Ureter (tissue), 1 donor: ENCODE data around the gene FANCI. TPM values are rescaled to one million over a fixed set of nuclear protein-coding genes. Genes with fewer than 3 reads are reported as not detected.

Source experiments
- DNase-seq: peaks from one replicate; pipeline ENCODE4 v3.0.0-alpha.2; 2020; ENCODE audit warnings: low spot score
- total RNA-seq: library from RNA; stranded (reverse); gene quantifications from one replicate; pipeline ENCODE4 v1.2.4, GENCODE V29; 2023
- donor health status: DM: yes; HTN: yes; CAD: no.

The FANCI gene
- total RNA-seq, 1 donor from 2014 or later = 8.2 TPM

DNA sequence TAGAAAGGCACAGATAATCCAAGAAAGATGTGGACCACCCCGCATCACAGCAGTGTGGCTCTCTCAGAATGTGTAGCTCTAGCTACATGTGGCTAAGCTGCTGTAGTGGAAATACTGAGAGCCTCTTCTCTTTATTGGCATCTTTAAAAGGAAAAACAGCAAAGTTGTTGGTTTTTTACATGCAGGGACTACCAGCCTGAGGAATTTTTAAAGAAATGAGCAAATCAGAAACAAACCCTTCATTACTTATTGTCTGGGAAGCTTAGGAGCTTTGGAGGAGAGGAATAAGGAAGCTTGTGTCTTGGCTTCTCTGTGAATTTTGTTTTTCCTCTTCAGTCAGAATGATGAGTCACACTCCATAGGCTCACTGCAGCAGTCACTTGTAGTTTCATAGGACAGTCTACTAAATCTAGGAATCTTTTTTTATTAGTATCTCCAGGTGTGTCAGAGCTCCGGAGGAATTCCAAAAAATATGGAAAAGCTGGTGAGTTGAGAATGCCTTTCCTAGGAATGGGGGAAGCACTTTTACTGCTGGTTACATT, 63.3 kb downstream of the FANCI start:
- DNase-seq = no peak

GRCh38 chr15:89307791-89308190, 64.0 kb downstream of the FANCI start:
- no peak for DNase-seq

GRCh38 chr15:89308236-89308635, 64.5 kb downstream of the FANCI start:
- no peak for DNase-seq

DNA sequence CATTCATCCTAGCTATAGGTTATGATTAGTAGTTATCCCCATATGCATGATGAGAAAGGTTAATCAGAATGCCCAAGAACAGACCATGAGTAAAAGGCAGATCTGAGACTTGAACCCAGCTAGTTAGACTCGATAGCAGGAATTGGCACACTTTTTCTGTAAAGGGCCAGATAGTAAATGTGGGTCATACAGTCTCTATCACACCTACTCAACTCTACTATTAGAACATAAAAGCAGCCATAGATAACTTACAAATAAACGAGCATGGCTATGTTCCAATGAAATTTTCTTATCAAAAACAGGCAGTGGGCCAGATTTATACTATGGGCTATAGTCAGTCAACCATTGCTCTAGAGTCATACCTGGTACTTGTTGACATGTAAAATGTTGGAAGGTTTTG, 66.2 kb downstream of the FANCI start:
- no peak for DNase-seq

DNA sequence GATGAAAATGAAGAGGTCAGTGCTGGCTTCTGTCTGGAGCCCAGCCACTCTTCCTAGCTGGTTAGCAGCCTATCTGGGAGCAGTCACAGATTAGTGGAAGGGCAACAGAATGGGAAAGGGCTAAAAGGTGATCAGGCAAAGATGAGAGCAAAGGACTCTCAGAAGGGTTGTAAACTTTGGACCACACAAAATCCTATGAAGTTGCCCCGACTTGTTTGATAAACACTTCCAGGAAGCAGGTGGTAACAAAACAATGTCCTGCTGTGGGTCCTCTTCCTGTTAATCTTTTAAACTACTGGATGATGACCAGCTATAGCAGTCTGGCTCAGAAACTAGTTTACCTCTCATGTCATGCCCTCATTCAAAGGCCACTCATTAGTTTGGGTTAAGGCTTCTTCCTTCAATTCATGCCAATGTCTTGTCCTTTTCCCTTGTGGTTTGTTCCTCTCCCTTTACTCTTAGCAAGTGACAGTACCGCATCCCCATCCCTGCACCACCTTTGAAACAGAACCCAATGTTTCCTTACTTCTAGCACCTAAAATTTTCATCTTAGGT, 71.7 kb downstream of the FANCI start:
- no peak for DNase-seq

DNA sequence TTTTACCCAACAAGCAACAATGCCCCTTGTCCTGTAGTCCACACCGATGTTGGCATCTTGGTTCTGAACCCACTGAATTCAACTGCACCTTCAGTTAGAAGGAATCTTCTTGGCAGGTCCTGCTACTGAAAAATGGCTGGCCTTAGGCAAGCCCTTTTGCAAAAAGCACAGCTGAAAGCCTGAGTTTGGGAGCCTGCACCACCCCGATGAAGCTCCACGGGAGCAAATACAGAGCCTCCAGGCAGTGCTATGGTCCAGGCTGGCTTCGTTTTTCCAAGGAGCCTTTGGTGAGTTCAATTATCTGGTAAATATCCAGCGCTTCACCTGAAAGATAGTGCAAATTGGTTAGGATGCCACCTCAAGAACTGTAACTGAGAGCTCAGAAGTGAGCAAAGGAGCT, 72.7 kb downstream of the FANCI start:
- DNase-seq = no peak

GRCh38 chr15:89317186-89317720, 73.5 kb downstream of the FANCI start:
- no peak for DNase-seq

- no peak for DNase-seq
These were observed 75.9 kb downstream of the FANCI start for GRCh38 chr15:89319678-89320077.

GRCh38 chr15:89320200-89320599, 76.4 kb downstream of the FANCI start:
- no peak for DNase-seq

- DNase-seq = no peak
These were observed 78.0 kb downstream of the FANCI start for GRCh38 chr15:89321521-89322410.

DNA sequence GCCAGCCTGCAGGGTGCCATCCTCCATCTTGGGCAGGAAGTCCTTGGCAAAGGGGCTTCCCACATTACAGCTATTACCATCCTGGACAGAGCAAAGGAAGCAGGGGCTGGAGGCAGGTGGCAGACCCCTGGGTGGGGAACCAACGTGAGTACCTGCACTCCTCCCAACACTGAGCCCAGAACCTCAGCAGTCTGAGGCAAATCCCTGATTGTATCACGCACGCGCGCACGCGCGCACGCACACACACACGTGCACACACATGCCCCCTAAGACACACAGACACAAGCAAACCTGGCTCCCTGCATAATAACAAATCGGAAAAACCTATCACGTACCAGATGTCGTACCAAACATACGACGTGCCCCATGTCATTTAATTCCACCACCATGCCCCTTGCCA, 79.0 kb downstream of the FANCI start:
- DNase-seq = no peak

- DNase-seq = no peak
These were observed 80.0 kb downstream of the FANCI start for GRCh38 chr15:89323825-89324224.

DNA sequence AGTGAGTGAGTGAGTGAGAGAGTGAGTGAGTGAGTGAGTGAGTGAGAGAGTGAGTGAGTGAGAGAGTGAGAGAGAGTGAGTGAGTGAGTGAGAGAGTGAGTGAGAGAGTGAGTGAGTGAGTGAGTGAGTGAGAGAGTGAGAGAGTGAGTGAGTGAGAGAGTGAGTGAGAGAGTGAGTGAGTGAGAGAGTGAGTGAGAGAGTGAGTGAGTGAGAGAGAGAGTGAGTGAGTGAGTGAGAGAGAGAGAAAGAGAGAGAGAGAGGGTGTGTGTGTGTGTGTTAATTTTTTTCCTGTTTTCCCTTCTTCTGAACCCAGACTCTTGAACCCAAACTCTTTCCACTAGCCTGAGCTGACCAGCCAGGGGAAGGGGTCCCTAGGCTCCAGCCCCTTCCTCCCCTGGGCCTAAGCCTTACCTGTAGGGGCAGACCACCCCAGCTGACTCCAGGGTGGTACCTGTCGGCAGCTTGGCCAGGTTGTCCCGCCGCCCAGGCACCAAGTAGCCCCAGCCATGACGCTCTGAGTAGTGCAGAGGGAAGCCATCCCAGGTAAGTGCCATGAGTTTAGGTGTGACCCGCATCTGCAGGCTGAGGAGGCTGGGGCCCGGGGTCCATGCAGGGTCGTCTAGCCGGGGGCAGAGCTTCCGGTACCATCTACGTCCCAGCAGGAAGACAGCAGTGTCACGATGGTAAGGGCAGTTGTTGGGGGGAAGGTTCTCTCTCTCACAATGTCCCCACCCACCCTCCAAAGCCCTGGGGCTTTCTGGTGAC, 81.4 kb downstream of the FANCI start:
- no peak for DNase-seq

DNA sequence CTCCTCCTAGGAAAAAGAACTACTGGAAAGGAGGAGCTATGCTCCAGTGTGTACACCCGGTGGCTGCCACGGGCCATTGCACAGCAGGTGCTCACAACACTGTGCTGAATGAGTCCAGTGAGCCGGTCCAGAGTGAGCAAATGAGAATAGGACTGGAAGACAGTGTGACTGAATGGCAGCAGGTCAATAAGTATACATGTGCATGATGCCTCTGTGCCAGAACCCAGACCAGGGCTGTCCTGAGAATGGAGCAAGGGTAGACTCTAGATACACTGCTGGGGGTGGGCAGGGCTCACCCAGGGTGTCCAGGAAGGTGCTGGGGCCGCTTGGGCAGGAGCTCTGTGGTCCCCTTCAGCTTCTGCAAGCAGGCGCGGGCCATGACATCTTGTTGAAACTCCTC, 82.5 kb downstream of the FANCI start:
- DNase-seq = no peak

DNA sequence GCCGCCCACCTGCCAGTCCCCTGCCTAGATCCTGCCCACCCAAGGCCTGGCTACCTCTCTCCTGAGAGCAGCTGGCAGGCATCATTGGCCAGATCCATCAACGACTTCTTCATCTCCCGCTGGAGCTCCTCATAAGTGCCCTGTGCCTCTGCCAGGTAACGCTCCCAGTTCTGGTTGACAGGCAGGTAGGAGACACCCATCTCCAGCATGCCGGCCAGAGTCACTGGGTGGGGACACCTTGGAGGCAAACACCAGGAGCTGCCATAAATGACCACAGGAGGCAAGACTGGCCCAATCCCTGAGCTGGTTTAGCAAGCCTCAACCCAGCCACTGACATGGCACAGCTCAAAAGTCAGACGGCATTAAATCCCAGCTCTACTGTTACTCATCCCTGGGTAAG, 83.3 kb downstream of the FANCI start:
- DNase-seq = no peak

DNA sequence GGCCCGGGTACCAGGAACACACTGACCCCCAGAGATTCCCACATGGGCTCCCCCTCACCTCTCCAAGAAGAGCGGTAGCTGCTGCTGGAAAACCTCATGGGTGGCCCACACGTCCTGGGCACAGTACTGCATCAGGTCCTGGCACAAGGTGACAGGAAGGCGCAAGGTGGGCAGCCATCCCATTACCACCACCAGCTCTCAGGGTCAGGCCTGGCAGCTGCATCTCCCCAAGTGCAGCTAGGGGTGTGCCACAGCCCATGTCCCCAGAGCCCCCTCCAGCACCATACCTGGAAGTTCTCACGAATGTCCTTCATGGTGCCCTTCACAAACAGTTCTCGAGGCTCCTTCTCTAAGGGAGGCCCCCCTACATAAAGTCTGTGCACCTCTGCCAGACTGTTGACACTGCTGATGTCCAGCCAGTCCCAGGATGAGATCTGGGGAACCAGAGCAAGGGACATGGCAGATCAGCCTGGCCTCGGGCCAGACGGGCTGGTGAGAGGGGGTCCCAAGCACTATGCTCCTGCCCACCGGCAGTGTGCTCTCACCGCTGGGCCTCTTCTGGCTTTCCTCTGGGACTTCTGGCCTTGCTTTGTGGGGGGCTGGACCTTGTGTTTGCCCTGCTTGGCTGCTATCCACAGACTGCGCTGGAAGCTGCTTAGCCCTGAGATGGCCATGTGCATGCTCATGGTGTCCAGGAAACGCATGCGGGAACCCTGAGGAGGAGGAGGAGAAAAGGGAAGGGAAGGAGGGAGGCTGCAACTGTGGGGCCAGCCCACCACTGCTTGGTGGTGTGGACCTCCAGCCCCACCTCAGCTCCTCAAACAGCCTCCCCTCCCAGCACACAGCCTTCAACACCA, 84.8 kb downstream of the FANCI start:
- no peak for DNase-seq

DNA sequence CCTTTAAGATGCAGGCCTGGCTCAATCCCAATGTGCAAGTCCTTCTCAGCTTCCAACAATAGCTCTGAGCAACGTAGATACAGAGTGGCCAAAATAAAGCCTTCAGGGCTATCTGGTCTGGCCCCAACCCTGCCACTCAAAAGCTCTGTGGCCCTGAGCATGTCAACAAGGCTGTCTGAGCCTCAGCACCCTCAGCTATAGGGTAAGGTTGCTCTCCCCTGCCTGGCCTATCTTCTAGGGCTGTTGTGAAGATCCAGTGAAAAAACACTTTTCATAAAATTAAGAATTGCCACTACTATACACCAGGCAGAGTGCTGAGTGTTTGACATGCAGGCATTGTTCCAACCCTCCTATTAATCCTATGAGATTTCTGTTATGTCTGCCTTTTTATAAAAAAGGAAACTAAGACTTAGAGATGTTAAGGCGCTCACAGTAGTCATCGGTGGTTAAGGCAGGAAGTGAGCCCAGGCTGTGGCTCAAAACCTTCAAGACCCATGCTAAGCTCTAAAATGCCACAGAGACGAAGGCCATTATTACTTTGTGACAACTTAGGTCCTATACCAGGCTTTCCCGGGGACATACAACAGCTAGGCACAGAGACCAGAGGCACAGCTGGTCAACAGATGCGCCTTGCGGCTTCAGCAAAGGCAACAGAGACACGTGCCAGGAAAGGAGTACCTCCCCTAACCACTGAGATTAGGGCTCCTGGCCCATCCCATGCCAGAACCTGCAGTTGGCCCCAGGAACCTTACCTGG, 85.7 kb downstream of the FANCI start:
- DNase-seq = no peak

GRCh38 chr15:89330119-89330518, 86.3 kb downstream of the FANCI start:
- DNase-seq = no peak

DNA sequence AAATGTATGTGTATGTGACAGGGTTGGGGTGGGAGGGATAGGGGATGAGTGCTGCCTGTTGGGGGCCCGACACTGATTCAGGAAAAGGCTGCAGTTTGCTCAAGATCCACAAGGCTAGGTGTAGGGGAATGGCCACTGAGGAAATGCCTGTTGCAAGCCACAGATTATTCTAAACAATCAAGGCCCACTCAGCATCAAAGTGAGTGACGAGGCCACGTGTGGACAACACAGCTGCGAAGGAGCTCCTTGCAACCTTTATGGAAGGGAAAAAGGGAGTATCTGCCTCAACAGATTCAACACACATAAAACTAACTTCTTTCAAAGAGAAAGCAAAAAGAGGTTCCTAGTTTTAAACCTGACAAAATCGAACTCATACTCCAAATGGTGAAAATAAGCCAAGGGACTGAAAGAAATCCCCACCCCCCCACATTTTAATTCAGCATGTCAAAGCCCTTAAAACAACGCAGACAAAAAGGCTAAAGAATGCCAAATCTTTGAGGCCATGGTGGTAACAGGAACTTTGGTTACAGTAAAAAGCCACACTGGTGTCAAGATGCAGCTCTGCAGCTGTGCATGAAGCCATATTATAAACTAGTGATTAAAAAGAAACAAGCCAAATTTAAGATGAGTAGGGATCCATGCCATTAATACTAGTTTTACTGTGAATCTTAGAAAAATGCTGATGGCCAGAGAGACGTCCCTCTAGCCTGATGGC, 87.3 kb downstream of the FANCI start:
- no peak for DNase-seq

GRCh38 chr15:89332446-89332845, 88.7 kb downstream of the FANCI start:
- no peak for DNase-seq
